ENCODE results near the gene ELOVL1.
"Not testable (repeated sequence)": the region's sequence is repeated elsewhere in the genome, so short reads cannot be mapped to it uniquely, and the experiment has no call there.

The ELOVL1 gene

GRCh38 chr1:43367904-43368645 is at the start of gene ELOVL1:
TSS of gene ELOVL1 (minus strand) at chr1:43368011. CDS start at chr1:43365609, 2,402 bp downstream.
- peak; percentile 92 for DNase-seq

- no peak for DNase-seq
These were observed 48.1 kb upstream of the ELOVL1 start for GRCh38 chr1:43415901-43416300.

DNA sequence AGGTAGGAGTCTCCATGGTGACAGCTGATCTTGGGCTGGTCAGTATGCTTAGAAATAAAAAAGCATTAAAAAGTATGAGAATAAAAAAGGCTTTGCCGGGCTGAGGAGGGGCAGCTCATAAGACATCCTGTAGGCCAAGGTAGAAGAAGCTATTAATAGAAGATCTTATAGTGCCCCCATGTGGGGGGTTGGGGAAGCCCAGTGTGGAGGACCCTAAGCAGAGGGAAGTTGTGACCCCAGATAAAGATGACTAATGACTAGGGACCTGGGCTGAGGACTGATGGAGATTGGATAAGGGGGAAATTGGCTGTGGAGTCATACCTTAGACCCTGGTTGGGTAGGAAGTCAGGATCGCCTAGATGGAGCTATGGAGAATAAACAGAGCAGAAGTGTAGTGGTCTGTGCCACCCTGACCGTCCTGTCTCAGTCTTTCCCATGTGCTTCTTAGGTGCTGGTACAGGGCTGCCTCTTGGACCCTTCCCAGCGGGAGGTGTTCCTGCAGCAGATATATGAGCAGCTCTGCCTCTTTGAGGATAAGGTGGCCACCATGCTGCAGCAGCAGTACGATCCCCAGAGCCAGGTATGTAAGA is 46.9 kb upstream of the ELOVL1 start:
- peak; percentile 42 for DNase-seq

DNA sequence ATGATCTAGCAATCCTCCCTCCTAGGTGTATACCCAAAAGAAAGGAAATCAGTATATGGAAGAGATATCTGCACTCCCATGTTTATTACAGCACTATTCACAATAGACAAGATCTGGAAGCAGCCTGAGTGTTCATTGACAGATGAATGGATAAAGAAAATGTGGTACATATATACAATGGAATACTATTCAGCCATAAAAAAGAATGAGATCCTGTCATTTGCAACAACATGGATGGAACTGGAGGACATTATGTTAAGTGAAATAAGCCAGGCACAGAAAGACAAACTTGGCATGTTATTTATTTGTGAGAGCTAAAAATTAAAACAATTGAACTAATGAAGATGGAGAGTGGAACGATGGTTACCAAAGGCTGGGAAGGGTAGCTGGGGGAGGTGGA is 45.6 kb upstream of the ELOVL1 start:
- DNase-seq, result not testable (repeated sequence)

DNA sequence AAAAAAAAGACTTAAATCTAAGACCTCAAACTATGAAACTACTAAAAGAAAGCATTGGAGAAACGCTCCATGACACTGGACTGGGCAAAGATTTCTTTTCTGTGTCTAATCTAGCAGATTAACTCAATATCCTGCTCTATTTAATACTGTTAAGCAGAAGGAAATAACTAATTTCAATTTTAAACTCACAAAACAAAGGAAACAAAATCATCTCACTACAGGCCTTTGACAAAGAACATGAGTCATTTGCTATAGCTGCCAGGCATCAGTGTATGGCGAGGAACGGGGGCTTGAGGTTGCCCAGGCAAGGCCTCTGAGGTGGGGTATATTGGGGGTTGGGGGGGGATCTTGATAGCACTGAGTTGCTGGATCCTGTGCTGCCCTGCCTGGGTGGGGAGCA is 42.8 kb upstream of the ELOVL1 start:
- DNase-seq, result no peak

- DNase-seq, result no peak
These were observed 38.0 kb upstream of the ELOVL1 start for GRCh38 chr1:43405876-43406234.

DNA sequence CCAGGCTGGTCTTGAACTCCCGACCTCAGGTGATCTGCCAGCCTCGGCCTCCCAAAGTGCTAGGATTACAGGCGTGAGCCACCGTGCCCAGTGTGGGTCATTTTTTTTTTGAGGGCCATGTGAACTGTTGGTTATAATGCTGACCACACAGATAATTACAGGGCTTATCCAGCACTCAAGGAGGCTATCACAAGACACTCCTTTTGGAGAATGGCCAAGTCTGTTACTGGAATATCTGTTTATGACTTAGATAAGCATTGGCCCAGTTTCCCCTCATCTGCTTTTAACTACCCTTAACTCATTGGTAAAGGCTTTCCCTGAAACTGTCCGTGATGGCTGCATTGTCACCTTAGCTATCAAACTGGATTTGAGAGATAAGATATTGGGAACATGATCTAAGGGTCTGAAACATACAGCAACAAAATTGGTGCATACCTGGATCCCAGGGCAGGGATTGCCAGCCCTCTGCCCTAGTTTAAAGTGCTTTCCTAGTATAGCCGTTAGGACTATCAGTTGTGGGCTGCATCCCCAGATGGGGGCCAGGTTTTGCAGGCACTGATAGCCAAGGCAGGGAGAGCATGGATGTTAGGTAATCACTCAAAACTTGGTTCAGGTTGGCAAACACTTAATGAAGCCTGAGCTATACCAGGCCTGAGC is 37.5 kb upstream of the ELOVL1 start:
- no peak for DNase-seq

GRCh38 chr1:43404353-43404752 is 36.5 kb upstream of the ELOVL1 start:
- DNase-seq, result no peak

DNA sequence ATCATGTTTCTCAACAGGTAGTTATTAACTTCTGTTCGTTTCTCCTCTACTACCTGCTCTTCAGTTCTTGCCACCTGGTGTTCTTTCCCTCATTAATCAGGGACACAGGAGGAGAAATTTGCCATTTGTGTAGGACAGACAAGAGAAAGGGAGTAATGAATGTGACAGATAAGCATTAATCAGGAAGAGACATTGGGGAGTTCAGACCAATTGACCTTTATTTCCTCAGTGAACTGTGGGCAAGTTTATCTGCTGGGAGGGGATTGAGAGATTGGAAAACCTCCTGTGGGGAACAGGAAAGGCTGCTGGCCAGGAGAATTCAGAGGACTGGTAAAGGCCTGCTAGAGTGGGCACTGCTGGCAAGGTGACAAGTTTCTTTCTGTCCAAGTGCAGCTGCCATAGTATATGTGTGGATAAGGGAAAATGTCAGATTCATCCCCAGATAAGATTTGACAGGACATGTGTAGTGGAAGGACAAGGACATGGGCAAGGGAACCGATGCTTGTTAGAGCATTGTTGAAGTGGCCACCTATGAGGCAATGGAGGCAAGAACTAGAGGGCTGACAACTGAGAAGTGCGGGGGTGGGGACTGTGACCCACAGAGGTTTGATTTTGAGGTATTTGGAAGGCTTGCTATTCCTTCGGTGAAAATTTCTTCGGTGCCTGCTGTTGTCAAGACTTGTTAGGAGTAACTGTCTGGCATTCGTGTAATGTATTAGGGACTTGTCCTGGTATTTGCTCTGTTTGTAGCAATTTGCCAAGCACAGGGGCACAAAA is 34.5 kb upstream of the ELOVL1 start:
- DNase-seq, result no peak

DNA sequence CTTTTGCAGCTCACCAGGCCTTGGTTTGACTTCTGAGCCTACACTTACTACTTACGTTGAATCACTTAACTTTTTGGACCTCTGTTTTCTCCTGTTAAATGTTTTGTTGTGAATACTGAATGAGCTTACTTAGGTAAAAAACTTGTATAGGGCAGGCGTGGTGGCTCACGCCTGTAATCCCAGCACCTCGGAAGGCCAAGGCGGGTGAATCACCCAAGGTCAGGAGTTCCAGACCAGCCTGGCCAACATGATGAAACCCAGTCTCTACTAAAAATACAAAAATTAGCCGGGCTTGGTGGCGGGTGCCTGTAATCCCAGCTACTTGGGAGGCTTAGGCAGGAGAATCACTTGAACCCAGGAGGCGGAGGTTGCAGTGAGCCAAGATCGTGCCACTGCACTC is 32.6 kb upstream of the ELOVL1 start:
- DNase-seq, result not testable (repeated sequence)

- DNase-seq, result no peak
These were observed 30.4 kb upstream of the ELOVL1 start for GRCh38 chr1:43398227-43398626.

GRCh38 chr1:43396059-43396458 is 28.2 kb upstream of the ELOVL1 start:
- no peak for DNase-seq

GRCh38 chr1:43395523-43395922 is 27.7 kb upstream of the ELOVL1 start:
- no peak for DNase-seq

DNA sequence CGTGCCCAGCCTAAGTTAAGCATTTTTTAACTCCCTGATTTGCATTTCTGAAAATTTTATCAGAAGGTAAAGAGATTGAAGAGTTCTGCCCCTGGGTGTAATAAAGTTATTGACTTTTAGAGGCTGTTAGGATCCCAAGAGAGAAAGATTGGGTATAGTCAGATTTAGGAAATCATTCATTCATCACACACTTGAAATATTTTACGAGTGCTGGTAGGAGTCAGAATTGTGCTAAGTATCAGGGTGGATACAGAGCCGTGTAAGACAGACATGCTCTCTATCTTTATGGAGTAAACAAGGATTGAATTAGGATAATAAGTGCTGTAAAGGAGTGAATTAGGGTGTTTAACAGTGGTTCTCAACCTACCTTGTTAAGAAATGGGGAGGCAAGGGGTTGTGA is 24.9 kb upstream of the ELOVL1 start:
- no peak for DNase-seq

DNA sequence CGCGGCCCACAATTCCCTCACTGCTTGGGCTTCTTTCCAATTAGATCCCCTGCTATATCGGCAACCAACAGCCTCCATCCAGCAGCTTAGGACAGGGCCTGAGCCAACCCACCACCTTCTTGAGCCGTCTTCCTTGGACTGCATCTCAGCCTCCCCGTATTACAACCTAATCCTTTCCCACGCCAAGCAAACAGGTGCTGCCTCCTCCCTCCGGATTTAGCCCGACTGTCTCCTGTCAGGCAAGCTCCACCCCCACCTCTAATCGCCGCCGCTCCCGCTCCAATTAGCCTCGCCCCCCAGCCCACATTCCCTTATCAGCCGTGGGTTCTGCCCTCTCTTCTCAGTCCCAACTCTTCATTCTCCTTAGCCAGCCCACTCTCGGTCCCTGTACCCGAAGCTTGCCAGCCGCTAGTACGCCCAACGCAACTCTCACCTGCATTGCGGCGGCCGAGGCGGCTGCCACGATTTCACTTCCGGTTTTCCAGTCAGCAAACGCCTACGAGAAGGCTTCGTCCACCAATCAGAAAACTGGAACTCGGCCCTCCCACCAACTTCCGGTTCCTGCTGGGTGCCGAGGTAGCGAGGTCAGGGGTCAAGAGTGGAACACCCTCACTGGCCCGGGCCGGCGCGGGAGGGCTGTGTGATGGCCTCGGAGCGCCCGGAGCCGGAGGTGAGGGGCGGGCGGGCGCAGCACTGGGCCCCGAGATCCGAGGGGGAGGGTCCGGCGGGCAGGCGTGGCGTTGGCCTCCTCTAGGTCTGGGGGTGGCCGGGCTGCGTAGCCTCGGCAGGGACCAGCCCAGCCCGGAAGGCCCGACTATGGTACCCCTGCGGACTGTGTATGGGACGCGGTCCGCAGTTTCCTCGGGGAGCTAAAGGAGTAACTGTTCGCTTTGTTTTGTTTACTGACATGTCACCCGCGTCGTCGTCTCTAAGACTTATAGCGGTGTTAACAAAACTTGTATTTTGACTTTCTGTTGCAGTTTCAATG is 21.8 kb upstream of the ELOVL1 start, which contains the start of the genes MED8 and SZT2:
TSS of gene MED8 (minus strand) at position 475 of the 988 bp plus-strand sequence. CDS start at position 439, 36 bp downstream.
TSS of gene SZT2 (plus strand) at position 574 of the 988 bp plus-strand sequence. CDS start at position 644, 70 bp downstream.
- DNase-seq, result peak; percentile 94

DNA sequence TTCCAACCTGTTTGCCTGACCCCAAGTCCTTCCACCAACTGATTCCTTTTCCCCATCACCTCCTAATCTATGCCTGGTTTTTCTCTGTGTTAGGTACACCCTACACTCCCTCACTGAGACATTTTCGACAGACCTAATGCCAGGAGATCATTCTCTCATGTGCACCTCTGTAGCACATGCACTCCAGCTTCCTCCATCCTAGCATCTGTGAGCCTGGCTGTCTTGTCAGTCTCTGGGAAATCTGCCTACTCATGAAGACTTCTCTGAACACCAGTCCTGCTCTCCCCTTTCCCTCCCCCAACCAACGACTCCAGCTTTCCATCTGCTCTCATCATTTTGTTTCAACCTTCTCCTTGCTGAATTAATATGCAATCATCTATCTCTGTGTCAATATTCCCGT is 20.8 kb upstream of the ELOVL1 start:
- no peak for DNase-seq

- DNase-seq, result no peak
These were observed 20.3 kb upstream of the ELOVL1 start for GRCh38 chr1:43387976-43388599.

GRCh38 chr1:43386676-43387075 is 18.9 kb upstream of the ELOVL1 start:
- DNase-seq, result no peak

- DNase-seq, result no peak
These were observed 15.6 kb upstream of the ELOVL1 start for GRCh38 chr1:43383449-43383848.

GRCh38 chr1:43382027-43382779 is 14.4 kb upstream of the ELOVL1 start:
- no peak for DNase-seq

- DNase-seq, result no peak
These were observed 13.8 kb upstream of the ELOVL1 start for GRCh38 chr1:43381612-43382011.

All from activated CD4-positive, CD25-positive, alpha-beta regulatory T cell treated with anti-CD3 and anti-CD28 coated beads, Interleukin-2, amount 50 U/mL, for 72 hours (primary cell).